SK-N-SH (cell line): Measurements from ENCODE around the gene DYNC1H1.

Experiments
- CTCF ChIP-seq: fragments of 200-600 bp; sonication (generic); IDR thresholded peaks from 2 replicates; pipeline ENCODE4 v1.6.1; 2017; ENCODE audit warnings: antibody characterized with exemption, mild to moderate bottlenecking, moderate library complexity
- EP300 ChIP-seq, 2 experiments: IDR thresholded peaks; 2 replicates each; pipeline versions ENCODE4 v1.4.0 to v1.6.1; 2012; ENCODE audit warnings: borderline replicate concordance in 1 of 2, low read depth in 1 of 2, low read length in 1 of 2
- FOSL2 ChIP-seq: IDR thresholded peaks from 2 replicates; pipeline ENCODE4 v1.4.0; 2012; ENCODE audit warnings: low read depth, mild to moderate bottlenecking, moderate library complexity, borderline replicate concordance
- GABPA ChIP-seq: IDR thresholded peaks from 2 replicates; pipeline ENCODE4 v1.4.0; 2012; ENCODE audit warnings: low read depth, mild to moderate bottlenecking
- JUND ChIP-seq: IDR thresholded peaks from 2 replicates; pipeline ENCODE4 v1.4.0; 2012
- MAX ChIP-seq: IDR thresholded peaks from 2 replicates; pipeline ENCODE4 v1.4.0; 2012; ENCODE audit warnings: low read depth
- POLR2AphosphoS5 ChIP-seq: IDR thresholded peaks from 2 replicates; pipeline ENCODE4 v1.6.1; 2012; ENCODE audit warnings: low read depth, low read length
- RAD21 ChIP-seq: IDR thresholded peaks from 2 replicates; pipeline ENCODE4 v1.6.1; 2012; ENCODE audit warnings: mild to moderate bottlenecking, low read length
- REST ChIP-seq: IDR thresholded peaks from 2 replicates; pipeline ENCODE4 v1.6.1; 2012; ENCODE audit warnings: mild to moderate bottlenecking, low read depth, low read length, moderate library complexity
- RFX5 ChIP-seq: IDR thresholded peaks from 2 replicates; pipeline ENCODE4 v1.6.1; 2012; ENCODE audit warnings: mild to moderate bottlenecking, improper control_type of control experiment, low read length
- SIN3A ChIP-seq: IDR thresholded peaks from 2 replicates; pipeline ENCODE4 v1.6.1; 2012; ENCODE audit warnings: low read depth, mild to moderate bottlenecking, low read length, moderate library complexity, borderline replicate concordance
- TCF12 ChIP-seq: IDR thresholded peaks from 2 replicates; pipeline ENCODE4 v1.4.0; 2012
- ZBTB33 ChIP-seq: IDR thresholded peaks from 2 replicates; pipeline ENCODE4 v1.4.0; 2012; ENCODE audit warnings: low read depth, borderline replicate concordance

GRCh38 chr14:101956179-101956885 lies 8.0 kb upstream of the DYNC1H1 start:
- TF ChIP-seq CTCF (no peak), EP300 (IDR thresholded peaks at IDR 0.05; ENCODE audit: borderline replicate concordance in 1 of 2, low read depth in 1 of 2, low read length in 1 of 2) (no peak), GABPA (no peak), ZBTB33 (no peak), MAX (no peak), JUND (no peak), RFX5 (no peak), POLR2AphosphoS5 (no peak), TCF12 (no peak), SIN3A (no peak), REST (no peak), FOSL2 (no peak), RAD21 (no peak)
